HG03469 (cell line): Measurements from ENCODE around the gene AMOTL2.

Experiments used
- ATAC-seq: cut with Tn5 transposase; IDR thresholded peaks from one replicate; pipeline ENCODE4 v1.9.1; 2021; ENCODE audit warnings: mild to moderate bottlenecking, moderate library complexity, moderate number of reproducible peaks; ENCODE audit not compliant: unreplicated experiment

The AMOTL2 gene

DNA sequence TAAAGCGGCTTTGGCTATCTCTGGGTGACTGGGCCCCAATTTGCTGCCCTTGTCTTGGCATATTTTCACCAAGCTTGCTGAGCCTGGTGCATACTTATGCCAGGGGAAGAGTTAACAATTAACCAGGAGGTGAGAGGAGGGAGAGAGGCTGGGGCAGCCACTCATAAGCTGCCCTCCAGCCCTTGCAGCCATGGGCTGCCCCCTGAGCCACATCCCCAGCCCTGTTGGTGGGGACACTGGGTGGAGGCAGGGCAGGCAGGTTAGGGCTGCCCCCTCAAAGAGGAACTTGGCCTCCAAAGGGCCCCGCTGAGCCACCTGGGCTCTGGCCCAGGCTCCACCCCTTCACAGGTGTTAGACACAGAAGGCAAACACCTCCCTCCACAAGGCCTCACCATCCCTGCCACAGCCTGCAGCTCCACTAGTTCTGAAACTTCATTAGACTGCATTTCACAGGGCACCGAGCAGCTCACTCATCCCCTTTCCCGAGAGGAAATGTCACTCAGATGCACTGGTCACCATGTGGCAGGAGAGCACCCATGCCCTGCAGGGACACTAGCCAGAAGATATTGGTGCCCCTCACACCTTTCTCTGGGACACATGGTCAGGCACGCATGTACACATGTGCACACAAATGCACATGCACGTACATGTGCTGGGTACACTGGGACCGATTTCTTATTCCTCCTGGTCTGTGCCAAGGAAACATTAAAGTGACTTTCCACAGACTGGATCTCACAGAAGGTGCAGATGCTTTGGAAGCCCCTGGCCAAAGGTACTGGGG lies 20.2 kb downstream of the AMOTL2 start:
- ATAC-seq = no peak

- no peak for ATAC-seq
These were observed 20.9 kb downstream of the AMOTL2 start for GRCh38 chr3:134353171-134353825.

GRCh38 chr3:134352031-134352671 lies 22.1 kb downstream of the AMOTL2 start:
- no peak for ATAC-seq

- ATAC-seq = no peak
These were observed 22.8 kb downstream of the AMOTL2 start for GRCh38 chr3:134351427-134351826.

GRCh38 chr3:134350861-134351311 lies 23.4 kb downstream of the AMOTL2 start:
- no peak for ATAC-seq

- ATAC-seq = no peak
These were observed 24.0 kb downstream of the AMOTL2 start for GRCh38 chr3:134350266-134350665.

DNA sequence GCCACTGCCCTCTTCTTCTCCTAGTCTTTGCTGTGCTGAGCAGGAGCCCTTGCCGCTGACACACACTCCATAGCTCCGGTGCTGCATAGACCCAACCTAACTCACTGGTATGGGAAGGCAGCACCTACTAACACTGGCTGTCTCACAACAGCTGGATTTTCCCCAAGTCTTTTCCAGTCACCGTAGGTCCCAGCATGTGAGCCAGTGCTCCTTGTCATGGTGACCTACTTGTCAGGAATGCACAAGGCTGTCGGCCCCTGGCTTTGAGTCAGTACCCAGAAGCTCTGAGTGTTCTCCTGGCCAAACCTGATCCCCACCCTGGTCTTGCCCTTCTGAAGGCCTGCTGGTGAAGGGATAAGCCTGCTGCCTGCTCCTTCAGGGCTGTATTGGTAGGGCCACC lies 25.7 kb downstream of the AMOTL2 start:
- ATAC-seq = no peak

GRCh38 chr3:134347551-134347950 lies 26.7 kb downstream of the AMOTL2 start:
- ATAC-seq = no peak

- no peak for ATAC-seq
These were observed 27.5 kb downstream of the AMOTL2 start for GRCh38 chr3:134346744-134347143.

DNA sequence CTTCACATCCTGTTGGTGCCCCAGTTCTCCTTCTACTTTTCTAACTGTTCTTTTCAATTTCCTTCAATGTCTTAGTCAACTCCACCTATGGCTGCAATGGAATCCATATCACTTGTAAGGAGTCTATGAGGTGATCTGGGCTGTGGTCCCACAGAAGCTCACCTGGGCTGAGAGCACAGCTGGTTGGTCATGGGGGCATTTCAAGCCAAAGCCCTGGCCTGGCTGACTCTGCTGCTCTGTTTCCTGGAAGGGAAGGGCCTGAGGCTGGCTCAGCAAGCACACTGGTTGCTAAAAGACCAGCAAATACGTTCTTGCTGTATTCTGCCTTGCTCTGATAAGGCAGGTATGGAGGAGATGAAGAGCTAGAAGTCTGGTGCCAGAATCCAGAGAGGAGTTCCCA lies 29.0 kb downstream of the AMOTL2 start:
- no peak for ATAC-seq

GRCh38 chr3:134344560-134344959 lies 29.7 kb downstream of the AMOTL2 start:
- ATAC-seq = no peak

DNA sequence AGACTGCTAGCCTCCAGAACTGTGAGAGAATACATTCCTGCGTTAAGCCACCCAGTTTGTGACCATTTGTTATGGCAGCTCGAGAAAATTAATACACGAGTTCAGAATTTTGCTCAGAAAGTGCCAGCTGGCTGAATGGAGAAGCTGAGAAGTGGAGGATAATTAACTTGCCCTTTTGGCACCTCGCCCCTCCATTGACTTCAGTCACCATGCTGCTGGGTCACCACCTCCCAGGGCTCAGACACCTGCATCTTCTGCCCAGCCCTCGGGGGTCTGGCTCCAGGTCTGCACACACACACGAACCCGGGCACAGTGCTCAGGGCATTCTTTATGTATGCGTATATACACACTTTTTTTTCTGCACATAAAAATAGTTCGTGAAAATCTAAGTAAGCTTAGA lies 32.0 kb downstream of the AMOTL2 start:
- ATAC-seq = no peak

- no peak for ATAC-seq
These were observed 32.9 kb downstream of the AMOTL2 start for GRCh38 chr3:134341389-134341788.

DNA sequence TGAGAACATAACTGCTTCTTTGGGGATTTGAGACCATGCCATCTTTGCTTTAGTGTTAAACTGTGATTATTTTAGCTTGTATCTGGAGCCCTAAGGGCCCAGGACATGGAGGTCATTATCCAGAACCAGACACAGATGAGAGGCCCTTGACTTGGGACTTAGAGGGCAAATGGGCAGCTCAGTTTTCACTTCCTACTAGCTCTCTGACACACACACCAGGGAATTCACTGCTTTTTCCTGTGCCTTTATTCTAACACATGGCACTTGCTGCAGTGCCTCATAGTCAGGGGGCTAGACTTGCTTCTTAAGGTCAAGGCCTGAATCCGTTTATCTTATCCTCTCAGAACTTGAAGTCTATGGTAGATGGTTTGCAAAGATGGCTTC lies 33.3 kb downstream of the AMOTL2 start:
- ATAC-seq = no peak

DNA sequence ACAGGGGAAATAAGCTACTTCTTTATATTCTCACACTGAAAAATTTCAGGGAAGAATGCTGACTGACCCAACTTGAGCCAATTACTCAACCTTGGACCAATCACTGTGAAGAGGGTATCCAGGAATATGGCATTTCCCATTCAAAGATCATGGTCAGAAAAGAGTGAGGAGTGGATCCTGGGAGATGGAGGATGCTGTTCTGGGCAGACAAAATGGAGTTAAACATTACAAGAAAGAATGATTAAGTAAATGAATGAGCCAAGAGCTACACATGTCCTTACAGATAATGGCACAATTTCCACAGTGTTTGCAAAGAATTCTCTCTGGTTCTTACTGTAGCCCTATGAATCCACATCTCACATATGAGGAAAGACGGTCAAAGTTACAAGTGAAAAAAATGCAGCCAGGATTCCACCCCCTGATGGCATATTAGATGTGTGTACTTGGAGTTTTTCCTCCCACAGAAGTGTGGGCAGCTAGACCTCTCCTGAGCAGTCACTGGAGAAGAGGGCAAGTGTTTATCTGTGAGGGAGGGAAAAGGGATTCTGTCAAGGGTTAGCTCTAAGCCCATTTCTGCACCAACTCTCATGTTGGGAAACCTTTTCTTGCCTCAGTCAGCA lies 33.8 kb downstream of the AMOTL2 start:
- ATAC-seq = no peak

DNA sequence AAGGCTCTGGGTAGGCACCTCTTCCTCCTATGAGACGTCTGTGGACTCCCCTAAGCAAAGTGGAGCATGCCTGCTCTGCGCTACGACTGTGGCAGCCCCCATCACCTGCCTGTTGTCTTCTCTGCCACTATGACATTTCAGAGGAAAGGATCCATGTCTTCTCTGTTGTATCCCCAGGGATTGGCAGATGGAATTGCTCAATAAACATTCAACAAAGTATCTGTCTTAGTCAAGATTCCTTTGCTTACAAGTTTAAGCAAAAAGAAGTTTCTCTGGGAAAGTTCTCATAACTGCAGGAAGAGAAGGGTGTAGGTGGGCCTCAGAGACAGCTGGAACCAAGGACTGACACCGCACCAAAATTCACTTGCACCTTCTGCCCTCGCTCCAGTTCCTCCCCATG lies 34.3 kb downstream of the AMOTL2 start:
- ATAC-seq = no peak

- no peak for ATAC-seq
These were observed 34.9 kb downstream of the AMOTL2 start for GRCh38 chr3:134339331-134339730.

DNA sequence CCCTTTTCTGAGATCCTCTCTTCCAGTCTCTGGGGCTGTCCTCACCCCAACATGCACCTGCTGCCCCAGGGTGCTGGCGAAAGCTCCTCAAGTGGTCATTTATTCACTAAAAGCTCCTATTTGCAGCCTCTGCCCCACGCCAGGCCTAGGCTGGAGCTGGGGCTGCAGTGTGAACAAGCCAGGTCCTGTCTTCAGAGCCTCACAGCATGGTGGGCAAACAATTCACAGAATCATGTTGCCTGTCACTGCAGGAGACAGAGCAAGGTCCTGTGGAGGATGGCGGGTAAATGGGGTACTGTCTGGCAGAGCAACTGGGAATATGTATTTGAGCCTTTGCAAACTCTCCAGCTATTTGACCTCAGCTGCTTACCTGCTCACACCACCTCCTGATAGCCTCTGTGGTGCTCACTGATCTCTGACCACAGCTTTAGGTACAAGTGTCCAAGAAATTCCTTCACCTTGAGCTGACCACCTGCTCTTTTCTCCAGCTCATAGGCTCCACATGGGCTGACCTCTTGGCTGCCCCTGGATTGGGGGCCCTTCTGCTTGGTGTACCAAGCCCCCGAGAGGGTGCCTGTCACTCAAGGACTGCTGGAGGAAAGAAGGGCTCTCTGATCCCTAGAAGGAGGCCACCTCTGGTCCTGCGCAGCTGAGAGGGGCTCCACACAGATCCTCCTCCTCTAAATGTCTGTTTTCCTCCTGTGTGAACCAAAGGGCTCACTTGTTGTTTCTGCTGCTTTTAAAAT lies 35.6 kb downstream of the AMOTL2 start:
- ATAC-seq = no peak

- no peak for ATAC-seq
These were observed 36.1 kb downstream of the AMOTL2 start for GRCh38 chr3:134338201-134338512.

GRCh38 chr3:134337511-134338200 lies 36.6 kb downstream of the AMOTL2 start:
- ATAC-seq = no peak
